ENCODE measurements around the gene TMEM255A.

DNA sequence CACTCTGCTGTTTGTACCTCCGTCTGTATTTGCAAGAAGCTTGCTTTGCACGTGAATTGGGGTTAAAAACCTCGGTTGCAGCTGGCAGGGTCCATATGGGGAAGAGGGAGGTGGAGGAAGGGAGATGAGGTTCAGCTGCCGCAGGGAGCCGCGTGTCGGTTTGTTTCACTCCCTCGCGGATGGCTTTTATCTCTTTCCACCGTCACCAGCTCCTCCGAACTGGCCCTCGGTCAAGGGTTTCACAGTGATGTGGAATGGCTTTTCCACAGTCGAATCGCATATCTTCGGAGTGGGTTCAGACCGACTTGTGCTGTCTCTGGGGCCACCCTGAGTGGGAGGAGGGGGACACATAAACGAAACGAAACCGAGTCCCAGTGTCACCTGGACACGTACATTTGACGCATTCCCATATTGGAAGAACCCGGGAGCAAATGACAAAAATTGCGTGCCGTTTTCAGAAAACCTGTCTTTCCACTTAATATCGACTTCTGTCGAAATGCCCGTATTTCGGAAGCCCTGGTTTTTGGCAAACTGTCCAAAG lies 59.7 kb downstream of the TMEM255A start:
- TF ChIP-seq POLR2AphosphoS5 (IDR thresholded peaks at IDR 0.05; ENCODE audit: low read depth, low read length) (no peak), JUND (IDR thresholded peaks at IDR 0.05) (no peak), NRF1 (IDR thresholded peaks at IDR 0.05; ENCODE audit: low read depth, low read length) (no peak), NFIC (IDR thresholded peaks at IDR 0.05; ENCODE audit: borderline replicate concordance) (no peak), TCF12 (IDR thresholded peaks at IDR 0.05) (no peak), RCOR1 (IDR thresholded peaks at IDR 0.05; ENCODE audit: low read length) (no peak), TAF1 (IDR thresholded peaks at IDR 0.05; ENCODE audit: borderline replicate concordance, low read depth, low read length) (no peak)
- TF ChIP-seq, protein P1, sequence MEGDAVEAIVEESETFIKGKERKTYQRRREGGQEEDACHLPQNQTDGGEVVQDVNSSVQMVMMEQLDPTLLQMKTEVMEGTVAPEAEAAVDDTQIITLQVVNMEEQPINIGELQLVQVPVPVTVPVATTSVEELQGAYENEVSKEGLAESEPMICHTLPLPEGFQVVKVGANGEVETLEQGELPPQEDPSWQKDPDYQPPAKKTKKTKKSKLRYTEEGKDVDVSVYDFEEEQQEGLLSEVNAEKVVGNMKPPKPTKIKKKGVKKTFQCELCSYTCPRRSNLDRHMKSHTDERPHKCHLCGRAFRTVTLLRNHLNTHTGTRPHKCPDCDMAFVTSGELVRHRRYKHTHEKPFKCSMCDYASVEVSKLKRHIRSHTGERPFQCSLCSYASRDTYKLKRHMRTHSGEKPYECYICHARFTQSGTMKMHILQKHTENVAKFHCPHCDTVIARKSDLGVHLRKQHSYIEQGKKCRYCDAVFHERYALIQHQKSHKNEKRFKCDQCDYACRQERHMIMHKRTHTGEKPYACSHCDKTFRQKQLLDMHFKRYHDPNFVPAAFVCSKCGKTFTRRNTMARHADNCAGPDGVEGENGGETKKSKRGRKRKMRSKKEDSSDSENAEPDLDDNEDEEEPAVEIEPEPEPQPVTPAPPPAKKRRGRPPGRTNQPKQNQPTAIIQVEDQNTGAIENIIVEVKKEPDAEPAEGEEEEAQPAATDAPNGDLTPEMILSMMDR (IDR thresholded peaks at IDR 0.05): no peak
- TF ChIP-seq, protein P2, sequence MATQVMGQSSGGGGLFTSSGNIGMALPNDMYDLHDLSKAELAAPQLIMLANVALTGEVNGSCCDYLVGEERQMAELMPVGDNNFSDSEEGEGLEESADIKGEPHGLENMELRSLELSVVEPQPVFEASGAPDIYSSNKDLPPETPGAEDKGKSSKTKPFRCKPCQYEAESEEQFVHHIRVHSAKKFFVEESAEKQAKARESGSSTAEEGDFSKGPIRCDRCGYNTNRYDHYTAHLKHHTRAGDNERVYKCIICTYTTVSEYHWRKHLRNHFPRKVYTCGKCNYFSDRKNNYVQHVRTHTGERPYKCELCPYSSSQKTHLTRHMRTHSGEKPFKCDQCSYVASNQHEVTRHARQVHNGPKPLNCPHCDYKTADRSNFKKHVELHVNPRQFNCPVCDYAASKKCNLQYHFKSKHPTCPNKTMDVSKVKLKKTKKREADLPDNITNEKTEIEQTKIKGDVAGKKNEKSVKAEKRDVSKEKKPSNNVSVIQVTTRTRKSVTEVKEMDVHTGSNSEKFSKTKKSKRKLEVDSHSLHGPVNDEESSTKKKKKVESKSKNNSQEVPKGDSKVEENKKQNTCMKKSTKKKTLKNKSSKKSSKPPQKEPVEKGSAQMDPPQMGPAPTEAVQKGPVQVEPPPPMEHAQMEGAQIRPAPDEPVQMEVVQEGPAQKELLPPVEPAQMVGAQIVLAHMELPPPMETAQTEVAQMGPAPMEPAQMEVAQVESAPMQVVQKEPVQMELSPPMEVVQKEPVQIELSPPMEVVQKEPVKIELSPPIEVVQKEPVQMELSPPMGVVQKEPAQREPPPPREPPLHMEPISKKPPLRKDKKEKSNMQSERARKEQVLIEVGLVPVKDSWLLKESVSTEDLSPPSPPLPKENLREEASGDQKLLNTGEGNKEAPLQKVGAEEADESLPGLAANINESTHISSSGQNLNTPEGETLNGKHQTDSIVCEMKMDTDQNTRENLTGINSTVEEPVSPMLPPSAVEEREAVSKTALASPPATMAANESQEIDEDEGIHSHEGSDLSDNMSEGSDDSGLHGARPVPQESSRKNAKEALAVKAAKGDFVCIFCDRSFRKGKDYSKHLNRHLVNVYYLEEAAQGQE (IDR thresholded peaks at IDR 0.05; ENCODE audit: low read depth, low read length): no peak
